ENCODE data around the gene GJC2. TPM values are rescaled to one million over a fixed set of nuclear protein-coding genes. Genes with fewer than 3 reads are reported as not detected.

Gene GJC2
- total RNA-seq, 1 donor from 2014 or later, result 1.0 TPM

DNA sequence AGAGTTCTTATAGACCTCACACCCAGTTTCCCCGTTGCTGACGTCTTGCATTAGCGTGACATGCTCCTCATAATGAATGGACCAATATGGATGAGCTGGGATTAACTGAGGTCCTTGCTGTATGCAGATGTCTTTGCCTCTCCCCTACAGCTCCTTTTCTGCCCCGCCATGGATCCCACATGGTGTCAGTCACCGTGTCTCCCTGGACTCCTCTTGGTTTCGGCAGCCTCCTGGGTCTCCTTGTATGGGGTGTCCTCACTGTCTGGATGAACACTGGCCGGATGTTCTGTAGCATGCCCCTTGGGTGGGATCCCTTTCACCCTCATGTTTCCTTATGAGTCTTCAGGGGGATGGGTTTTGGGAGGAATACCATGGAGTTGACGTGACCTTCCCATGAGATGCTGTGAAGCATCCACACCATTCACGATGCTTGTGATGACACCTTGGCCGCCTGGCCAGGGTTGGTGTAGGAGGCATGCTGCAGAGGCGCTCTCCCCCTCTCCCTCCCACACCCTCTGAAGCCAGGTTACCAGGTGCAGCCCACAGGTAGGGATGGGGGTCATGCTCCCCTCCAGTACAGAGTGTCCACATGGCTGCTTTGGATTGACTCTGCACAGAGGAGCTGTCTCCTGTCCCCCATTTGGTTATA is 4.4 kb downstream of the GJC2 start:
- DNase-seq, result peak; percentile 6
- peaks cover 40% of the 10 kb centered on the region for H3K4me1 ChIP-seq

GRCh38 chr1:228154670-228155571 is 5.2 kb downstream of the GJC2 start:
- no peak overlapping the region for H3K4me3 ChIP-seq
- no peak overlapping the region for H3K27ac ChIP-seq (replicated peaks)
- no peaks in the 10 kb centered on the region for H3K36me3 ChIP-seq
- H3K9me3 ChIP-seq (replicated peaks), result no peaks in the 10 kb centered on the region
- intact Hi-C loops (cut with micrococcal nuclease), result no loop called here
- DNase-seq, result peak; percentile 11
- H3K4me1 ChIP-seq, result peaks cover 32% of the 10 kb centered on the region
- TF ChIP-seq, protein P1, sequence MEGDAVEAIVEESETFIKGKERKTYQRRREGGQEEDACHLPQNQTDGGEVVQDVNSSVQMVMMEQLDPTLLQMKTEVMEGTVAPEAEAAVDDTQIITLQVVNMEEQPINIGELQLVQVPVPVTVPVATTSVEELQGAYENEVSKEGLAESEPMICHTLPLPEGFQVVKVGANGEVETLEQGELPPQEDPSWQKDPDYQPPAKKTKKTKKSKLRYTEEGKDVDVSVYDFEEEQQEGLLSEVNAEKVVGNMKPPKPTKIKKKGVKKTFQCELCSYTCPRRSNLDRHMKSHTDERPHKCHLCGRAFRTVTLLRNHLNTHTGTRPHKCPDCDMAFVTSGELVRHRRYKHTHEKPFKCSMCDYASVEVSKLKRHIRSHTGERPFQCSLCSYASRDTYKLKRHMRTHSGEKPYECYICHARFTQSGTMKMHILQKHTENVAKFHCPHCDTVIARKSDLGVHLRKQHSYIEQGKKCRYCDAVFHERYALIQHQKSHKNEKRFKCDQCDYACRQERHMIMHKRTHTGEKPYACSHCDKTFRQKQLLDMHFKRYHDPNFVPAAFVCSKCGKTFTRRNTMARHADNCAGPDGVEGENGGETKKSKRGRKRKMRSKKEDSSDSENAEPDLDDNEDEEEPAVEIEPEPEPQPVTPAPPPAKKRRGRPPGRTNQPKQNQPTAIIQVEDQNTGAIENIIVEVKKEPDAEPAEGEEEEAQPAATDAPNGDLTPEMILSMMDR (IDR thresholded peaks at IDR 0.05; ENCODE audit: borderline replicate concordance), result no peak
- peaks cover 7% of the 10 kb centered on the region for H3K27me3 ChIP-seq (ENCODE audit: low read depth)

More for the DNA sequence above, 4.4 kb downstream of the GJC2 start:
- no peaks in the 10 kb centered on the region for H3K36me3 ChIP-seq
- no peak overlapping the region for H3K27ac ChIP-seq (replicated peaks)
- intact Hi-C loops (cut with micrococcal nuclease), result no loop called here
- TF ChIP-seq, protein P1 (IDR thresholded peaks at IDR 0.05; ENCODE audit: borderline replicate concordance), result no peak
- H3K9me3 ChIP-seq (replicated peaks), result no peaks in the 10 kb centered on the region
- no peak overlapping the region for H3K4me3 ChIP-seq
- H3K27me3 ChIP-seq (ENCODE audit: low read depth), result peaks cover 5% of the 10 kb centered on the region

DNA sequence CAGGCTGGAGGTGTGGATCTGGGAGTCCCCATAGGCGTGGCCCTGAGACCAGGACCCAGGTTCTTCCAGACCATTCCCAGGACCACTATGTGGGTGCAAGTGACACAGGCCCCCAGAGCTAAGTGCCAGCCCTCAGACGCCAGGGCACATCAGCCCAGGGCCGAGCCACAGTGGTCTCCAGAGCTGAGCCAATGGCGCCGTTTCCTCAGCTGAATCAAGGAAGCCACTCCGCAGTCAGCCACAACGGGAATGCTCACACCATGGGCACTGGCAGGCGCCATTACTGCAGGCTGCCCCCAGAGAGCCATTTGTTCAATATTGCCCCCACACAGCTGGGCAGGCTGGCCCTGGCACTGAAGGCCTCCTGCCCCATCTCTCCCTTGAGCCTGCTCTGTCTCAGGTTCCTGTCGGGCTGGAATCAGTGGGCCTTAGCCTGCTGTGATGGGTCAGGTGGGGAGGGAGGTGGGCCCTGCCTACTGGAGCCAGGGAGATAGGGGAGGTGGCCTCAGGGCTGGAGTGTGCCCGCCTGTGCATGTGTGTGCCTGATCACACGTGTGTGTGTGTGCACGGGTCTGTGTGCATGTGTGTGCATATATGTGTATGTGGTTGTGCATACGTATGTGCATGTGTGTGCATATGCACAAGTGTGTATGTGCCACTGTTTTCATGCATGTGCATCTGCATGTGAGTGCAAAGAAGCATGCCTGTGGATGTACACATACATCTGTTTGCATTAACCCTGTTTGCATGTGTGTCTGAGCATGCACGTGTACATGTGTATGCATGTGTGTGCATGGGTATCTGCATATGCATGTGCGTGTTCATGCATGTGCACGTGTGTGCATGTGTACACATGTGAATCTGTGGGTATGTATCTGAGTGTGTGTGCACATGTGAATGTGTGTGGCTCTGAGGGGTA is 6.1 kb downstream of the GJC2 start:
- Histone ChIP-seq H3K4me1 (peaks cover 24% of the 10 kb centered on the region), H3K9me3 (replicated peaks) (no peaks in the 10 kb centered on the region), H3K4me3 (no peak overlapping the region), H3K27ac (replicated peaks) (no peak overlapping the region), H3K36me3 (no peaks in the 10 kb centered on the region), H3K27me3 (ENCODE audit: low read depth) (peaks cover 15% of the 10 kb centered on the region)
- TF ChIP-seq, protein P1 (IDR thresholded peaks at IDR 0.05; ENCODE audit: borderline replicate concordance), result no peak
- intact Hi-C loops (cut with micrococcal nuclease), result no loop called here
- peak; percentile 11 for DNase-seq

- intact Hi-C loops (cut with micrococcal nuclease), result no loop called here
- peaks cover 15% of the 10 kb centered on the region for H3K27me3 ChIP-seq (ENCODE audit: low read depth)
- H3K4me1 ChIP-seq, result peaks cover 24% of the 10 kb centered on the region
- peak; percentile 9 for DNase-seq
- TF ChIP-seq, protein P1 (IDR thresholded peaks at IDR 0.05; ENCODE audit: borderline replicate concordance), result no peak
- H3K27ac ChIP-seq (replicated peaks), result no peak overlapping the region
- no peak overlapping the region for H3K4me3 ChIP-seq
- H3K36me3 ChIP-seq, result no peaks in the 10 kb centered on the region
- no peaks in the 10 kb centered on the region for H3K9me3 ChIP-seq (replicated peaks)
Observed at GRCh38 chr1:228156515-228156881, 6.8 kb downstream of the GJC2 start.

Measured in left ventricle myocardium inferior (tissue), 1 donor.